Brain microvascular endothelial cell (primary cell): ENCODE measurements around the gene COL5A3.

Experiments used
- DNase-seq: peaks from one replicate; pipeline ENCODE4 v3.0.0-alpha.2; 2020
- H3K27ac ChIP-seq: fragments of 250-450 bp; sonication (Bioruptor Pico); 2 replicates; pipeline ENCODE4 v1.5.1; 2020; ENCODE audit warnings: mild to moderate bottlenecking, moderate library complexity
- H3K27me3 ChIP-seq: fragments of 250-450 bp; sonication (Bioruptor Pico); replicated peaks from 2 replicates; pipeline ENCODE4 v1.5.1; 2020; ENCODE audit warnings: mild to moderate bottlenecking
- H3K36me3 ChIP-seq: fragments of 250-450 bp; sonication (Bioruptor Pico); replicated peaks from 2 replicates; pipeline ENCODE4 v1.5.1; 2020; ENCODE audit warnings: mild to moderate bottlenecking
- H3K4me3 ChIP-seq: 2 replicates; pipeline ENCODE4 v1.5.1; 2011; ENCODE audit warnings: low read depth, mild to moderate bottlenecking, control low read depth, low read length, moderate library complexity
- in situ Hi-C: cut with HindIII; loops from 2 replicates; pipeline ENCODE4 v1.10.0; 2017; ENCODE audit warnings: low sequenced_read_pairs, low pct_ligation_motif_present
- TF ChIP-seq, protein P1 (sequence below): IDR thresholded peaks from 2 replicates; pipeline ENCODE4 v1.5.1; 2011; ENCODE audit warnings: low read depth, mild to moderate bottlenecking, moderate library complexity, low read length, control low read depth, inconsistent platforms; ENCODE audit errors: missing control alignments

COL5A3 gene

DNA sequence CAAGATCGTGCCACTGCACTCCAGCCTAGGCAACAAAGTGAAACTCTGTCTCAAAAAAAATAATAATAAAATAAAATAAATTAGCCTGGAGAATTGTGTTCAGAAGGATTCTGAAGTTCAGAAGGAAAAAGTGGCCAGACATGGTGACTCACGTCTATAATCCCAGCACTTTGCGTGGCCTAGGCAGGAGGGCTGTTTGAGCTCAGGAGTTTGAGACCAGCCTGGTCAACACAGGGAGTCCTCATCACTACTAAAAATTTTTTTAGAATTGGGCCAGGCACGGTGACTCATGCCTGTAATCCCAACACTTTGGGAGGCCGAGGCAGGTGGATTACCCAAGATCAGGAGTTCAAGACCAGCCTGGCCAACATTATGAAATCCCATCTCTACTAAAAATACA lies 8.9 kb upstream of the COL5A3 start:
- TF ChIP-seq, protein P1, sequence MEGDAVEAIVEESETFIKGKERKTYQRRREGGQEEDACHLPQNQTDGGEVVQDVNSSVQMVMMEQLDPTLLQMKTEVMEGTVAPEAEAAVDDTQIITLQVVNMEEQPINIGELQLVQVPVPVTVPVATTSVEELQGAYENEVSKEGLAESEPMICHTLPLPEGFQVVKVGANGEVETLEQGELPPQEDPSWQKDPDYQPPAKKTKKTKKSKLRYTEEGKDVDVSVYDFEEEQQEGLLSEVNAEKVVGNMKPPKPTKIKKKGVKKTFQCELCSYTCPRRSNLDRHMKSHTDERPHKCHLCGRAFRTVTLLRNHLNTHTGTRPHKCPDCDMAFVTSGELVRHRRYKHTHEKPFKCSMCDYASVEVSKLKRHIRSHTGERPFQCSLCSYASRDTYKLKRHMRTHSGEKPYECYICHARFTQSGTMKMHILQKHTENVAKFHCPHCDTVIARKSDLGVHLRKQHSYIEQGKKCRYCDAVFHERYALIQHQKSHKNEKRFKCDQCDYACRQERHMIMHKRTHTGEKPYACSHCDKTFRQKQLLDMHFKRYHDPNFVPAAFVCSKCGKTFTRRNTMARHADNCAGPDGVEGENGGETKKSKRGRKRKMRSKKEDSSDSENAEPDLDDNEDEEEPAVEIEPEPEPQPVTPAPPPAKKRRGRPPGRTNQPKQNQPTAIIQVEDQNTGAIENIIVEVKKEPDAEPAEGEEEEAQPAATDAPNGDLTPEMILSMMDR = no peak
- no peak overlapping the region for H3K4me3 ChIP-seq
- H3K36me3 ChIP-seq = no peaks in the 10 kb centered on the region
- no peak overlapping the region for H3K27ac ChIP-seq
- no peaks in the 10 kb centered on the region for H3K27me3 ChIP-seq
- in situ Hi-C loops = no loop called here
- no peak for DNase-seq

DNA sequence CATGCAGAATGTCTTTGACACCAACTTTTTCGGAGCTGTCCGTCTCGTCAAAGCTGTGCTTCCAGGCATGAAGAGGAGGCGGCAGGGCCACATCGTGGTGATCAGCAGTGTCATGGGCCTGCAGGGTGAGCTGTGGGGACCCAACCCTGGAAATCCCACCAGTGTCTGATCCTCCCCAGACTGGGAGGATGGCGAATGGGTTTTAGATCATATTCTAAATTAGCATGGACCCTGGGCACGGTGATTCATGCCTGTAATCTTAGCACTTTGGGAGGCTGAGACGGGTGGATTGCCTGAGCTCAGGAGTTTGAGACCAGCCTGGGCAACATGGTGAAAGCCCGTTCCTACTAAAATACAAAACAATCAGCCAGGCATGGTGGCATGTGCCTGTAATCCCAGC lies 8.5 kb upstream of the COL5A3 start:
- Histone ChIP-seq H3K36me3 (no peaks in the 10 kb centered on the region), H3K27me3 (no peaks in the 10 kb centered on the region), H3K27ac (peak overlapping the region; percentile 22), H3K4me3 (no peak overlapping the region)
- no peak for DNase-seq
- TF ChIP-seq, protein P1 = no peak
- in situ Hi-C loops = no loop called here

DNA sequence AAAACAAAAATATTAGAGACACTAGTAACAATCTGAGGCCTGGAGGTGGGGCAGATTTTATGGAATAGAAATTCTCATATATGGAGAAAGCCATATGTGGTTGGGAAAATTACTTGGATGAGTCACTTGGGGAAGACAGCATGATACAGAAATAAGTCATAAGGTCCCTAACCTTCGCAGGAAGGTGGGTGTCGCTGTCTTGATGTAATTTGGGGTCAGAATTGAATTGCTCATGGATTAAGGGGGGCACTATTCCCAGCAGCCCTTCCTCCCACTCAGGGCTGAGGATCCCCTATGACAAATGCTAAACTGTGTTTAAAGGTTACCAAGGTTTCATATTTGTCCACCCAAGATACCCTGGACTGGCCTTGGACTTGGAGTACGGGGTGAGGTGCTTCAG lies 8.0 kb upstream of the COL5A3 start:
- H3K4me3 ChIP-seq = no peak overlapping the region
- TF ChIP-seq, protein P1 = no peak
- no peaks in the 10 kb centered on the region for H3K36me3 ChIP-seq
- H3K27me3 ChIP-seq = no peaks in the 10 kb centered on the region
- peak overlapping the region; percentile 22 for H3K27ac ChIP-seq
- no peak for DNase-seq
- in situ Hi-C loops = no loop called here

DNA sequence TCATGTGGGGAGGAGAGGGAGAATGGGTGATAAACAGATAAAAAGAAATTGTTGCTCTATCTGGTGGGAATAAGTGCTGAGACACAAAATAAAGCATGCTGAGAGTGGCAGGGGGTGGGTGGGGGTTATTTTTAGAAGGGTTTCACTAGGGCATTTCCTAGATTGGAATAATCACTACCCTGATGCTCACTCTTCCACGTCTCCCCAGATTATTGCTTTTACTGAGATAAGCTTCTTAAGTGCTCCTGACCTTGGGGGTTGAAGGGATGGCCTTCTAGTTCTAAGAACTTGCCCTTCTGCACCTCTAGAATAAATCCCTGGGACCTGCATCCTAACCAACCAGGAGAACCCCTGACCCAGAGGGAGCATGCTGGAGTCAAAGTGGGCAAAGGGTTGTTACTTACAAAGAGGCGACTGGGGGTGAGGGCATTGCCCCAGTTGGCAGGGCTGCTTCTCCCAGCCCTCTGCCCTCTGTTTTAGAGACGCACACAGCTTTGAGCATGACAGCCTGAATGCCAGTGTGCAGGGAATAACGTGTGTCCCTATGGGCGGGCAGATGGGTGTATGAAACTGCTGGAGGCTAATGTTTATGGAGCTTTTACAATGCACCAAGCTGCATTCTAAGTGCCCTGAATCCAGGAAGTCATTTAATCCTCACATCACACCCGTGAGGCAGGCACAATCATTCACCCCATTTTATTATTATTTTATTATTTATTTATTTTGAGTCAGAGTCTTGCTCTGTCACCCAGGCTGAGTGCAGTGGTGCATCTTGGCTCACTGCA lies 3.7 kb upstream of the COL5A3 start:
- H3K27me3 ChIP-seq = peaks cover 9% of the 10 kb centered on the region

DNA sequence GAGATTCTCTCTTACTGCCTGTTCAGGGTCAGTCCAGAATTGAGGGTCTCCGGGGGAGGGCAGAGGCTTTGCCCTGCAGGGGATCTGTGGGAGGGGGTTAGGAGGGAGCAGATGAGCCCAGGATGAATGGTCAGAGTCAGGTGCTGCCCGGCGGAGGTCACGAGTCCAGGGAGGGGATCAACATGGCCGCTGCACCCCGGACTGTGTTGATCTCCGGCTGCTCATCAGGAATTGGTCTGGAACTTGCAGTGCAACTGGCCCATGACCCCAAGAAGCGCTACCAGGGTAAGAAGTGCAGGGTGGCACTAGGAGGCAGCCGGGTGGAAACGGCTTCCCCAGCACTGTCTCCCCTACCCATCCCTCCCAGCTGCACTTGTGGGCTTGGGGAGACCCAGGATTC lies 3.0 kb upstream of the COL5A3 start, which contains the start of gene RDH8:
Gene RDH8, plus strand, starts transcription at position 168 of the 400 bp plus-strand sequence. Its CDS starts 15 bp downstream, at position 183.
- H3K27ac ChIP-seq = no peak within 1 kb of the TSS
- TF ChIP-seq, protein P1 = no peak
- no peak within 1 kb of the TSS for H3K4me3 ChIP-seq
- H3K36me3 ChIP-seq = no peaks in the 10 kb centered on the region
- DNase-seq = no peak
- H3K27me3 ChIP-seq = peaks cover 9% of the 10 kb centered on the region
- in situ Hi-C loops = no loop called here

More for the DNA sequence above, 3.7 kb upstream of the COL5A3 start:
- no peaks in the 10 kb centered on the region for H3K36me3 ChIP-seq
- TF ChIP-seq, protein P1 = no peak
- DNase-seq = no peak
- no peak overlapping the region for H3K27ac ChIP-seq
- in situ Hi-C loops = no loop called here
- H3K4me3 ChIP-seq = no peak overlapping the region

DNA sequence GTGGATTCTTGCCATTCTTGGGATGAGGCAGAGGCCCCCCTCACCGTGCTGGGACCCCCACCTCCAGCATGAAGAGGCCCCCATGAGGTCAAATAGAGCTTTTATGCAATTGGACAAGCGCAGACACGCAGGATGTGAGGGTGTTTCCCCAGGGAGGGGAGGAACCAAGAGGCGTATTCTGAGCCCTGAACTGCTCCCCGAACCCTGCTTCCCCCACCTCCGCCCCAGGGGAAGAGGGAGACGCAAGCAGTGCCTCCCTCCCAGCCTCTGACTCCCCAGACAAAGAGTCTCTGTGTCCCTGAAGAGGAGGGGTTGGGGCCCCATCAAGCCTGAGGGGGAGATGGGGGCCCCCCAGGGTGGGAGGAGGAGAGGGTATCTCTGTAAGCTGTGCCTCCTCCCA lies 1.7 kb upstream of the COL5A3 start:
- Histone ChIP-seq H3K27me3 (peaks cover 9% of the 10 kb centered on the region), H3K27ac (no peak overlapping the region), H3K4me3 (no peak overlapping the region), H3K36me3 (no peaks in the 10 kb centered on the region)
- in situ Hi-C loops = no loop called here
- TF ChIP-seq, protein P1 = no peak
- DNase-seq = no peak
